Natural killer cell (primary cell): ENCODE data around the gene EHD1. TPM values are rescaled to one million over a fixed set of nuclear protein-coding genes. Genes with fewer than 3 reads are reported as not detected.
A peak's percentile ranks its signal among the peaks of the same experiment; 100 is the strongest.

Source experiments
- ATAC-seq, 3 donors: fragments of 150-1000 bp in 2 of 3; fragments of 200-7000 bp in 1 of 3; cut with Tn5 transposase; 1 replicate in 1 of 3; 2 replicates in 2 of 3; pipeline ENCODE4 v1.10.0; 2021; ENCODE audit warnings: mild to moderate bottlenecking in 2 of 3, moderate library complexity in 2 of 3
- DNase-seq, 2 donors: peaks; one replicate each; pipeline versions ENCODE4 v3.0.0 to v3.0.0-alpha.2; 2013 to 2021; ENCODE audit warnings: mixed read lengths in 1 of 2
- H3K27ac ChIP-seq: one replicate; pipeline ENCODE4 v1.5.1; 2013; ENCODE audit warnings: mild to moderate bottlenecking, low read length
- H3K27me3 ChIP-seq: one replicate; pipeline ENCODE4 v1.6.1; 2013; ENCODE audit warnings: low read length; ENCODE audit not compliant: control insufficient read depth, insufficient read depth
- H3K36me3 ChIP-seq: one replicate; pipeline ENCODE4 v1.6.1; 2013; ENCODE audit warnings: low read length; ENCODE audit not compliant: control insufficient read depth, insufficient read depth
- H3K4me1 ChIP-seq: one replicate; pipeline ENCODE4 v1.6.1; 2013; ENCODE audit warnings: low read length; ENCODE audit not compliant: control insufficient read depth, insufficient read depth
- H3K4me3 ChIP-seq: one replicate; pipeline ENCODE4 v1.5.1; 2013; ENCODE audit warnings: low read length
- H3K9me3 ChIP-seq: one replicate; pipeline ENCODE4 v1.6.1; 2013; ENCODE audit warnings: low read length; ENCODE audit not compliant: control insufficient read depth, insufficient read depth
- H3K27ac Mint-ChIP-seq, 2 donors: one replicate each; pipeline ENCODE4 v1.8.0; 2022; ENCODE audit warnings: mild to moderate bottlenecking in 2 of 2, mixed read lengths in 2 of 2, moderate library complexity in 1 of 2
- H3K27me3 Mint-ChIP-seq, 2 donors: one replicate each; pipeline ENCODE4 v1.8.0; 2022; ENCODE audit warnings: low read depth in 2 of 2, mixed read lengths in 2 of 2
- H3K36me3 Mint-ChIP-seq: one replicate; pipeline ENCODE4 v1.8.0; 2022; ENCODE audit warnings: mixed read lengths
- H3K4me1 Mint-ChIP-seq, 2 donors: one replicate each; pipeline ENCODE4 v1.8.0; 2022; ENCODE audit warnings: mixed read lengths in 2 of 2
- H3K4me3 Mint-ChIP-seq: one replicate; pipeline ENCODE4 v1.8.0; 2022; ENCODE audit warnings: mild to moderate bottlenecking, moderate library complexity, mixed read lengths
- H3K9me3 Mint-ChIP-seq, 2 donors: one replicate each; pipeline ENCODE4 v1.8.0; 2022; ENCODE audit warnings: mixed read lengths in 2 of 2
- CTCF ChIP-seq: fragments of 200-600 bp; IDR thresholded peaks from one replicate; pipeline ENCODE4 v1.8.0; 2022; ENCODE audit warnings: antibody characterized with exemption
- WGBS: methylation state at CpG from one replicate; pipeline ENCODE4 v1.1.7; 2013; ENCODE audit warnings: missing lambda C conversion rate; ENCODE audit not compliant: insufficient coverage; 5-methylcytosine and 5-hydroxymethylcytosine counted together
- intact Hi-C: fragments of 100-400 bp; cut with micrococcal nuclease; formaldehyde crosslinking; loops from one replicate; pipeline ENCODE4 v1.14.2; 2022
- total RNA-seq, 4 donors: library from RNA; stranded (reverse); fragments of 120-200 nt in 1 of 4; gene quantifications; one replicate each; pipeline versions ENCODE4 v1.2.3 to v1.2.4, GENCODE V29; 2013 to 2022

The EHD1 gene
- 100 to 1,000 TPM; 218 to 246 (median 225) TPM for total RNA-seq
- total RNA-seq (2013): 98.0 TPM

GRCh38 chr11:64878494-64879243 lies at the start of gene EHD1:
TSS of gene EHD1 (minus strand) at chr11:64878621. CDS start at chr11:64878464, 157 bp downstream.
- intact Hi-C loops: loop anchor here (1.0 to 2.0 kb wide), 3 partner anchors 8 to 100 kb away; partner anchors contain the start of gene SF1
- Mint-ChIP-seq H3K27ac (peak within 1 kb of the TSS; percentile 95), H3K27me3 (no peaks in the 10 kb centered on the region), H3K4me3 (peak within 1 kb of the TSS; percentile 98), H3K9me3 (no peaks in the 10 kb centered on the region), H3K36me3 (no peaks in the 10 kb centered on the region), H3K4me1 (peaks cover 52 to 69% of the 10 kb centered on the region in 2 donors)
- Histone ChIP-seq H3K4me3 (peak within 1 kb of the TSS; percentile 73), H3K9me3 (no peaks in the 10 kb centered on the region), H3K27me3 (no peaks in the 10 kb centered on the region), H3K36me3 (peaks cover 17% of the 10 kb centered on the region), H3K27ac (peak within 1 kb of the TSS; percentile 96), H3K4me1 (peaks cover 67% of the 10 kb centered on the region)
- ATAC-seq: peak; percentile 82 to 94 (median 83)
- WGBS: under 1% methylated on average over 73 of the region's 75 CpGs
- peak; percentile 99 to 100 for DNase-seq
- TF ChIP-seq CTCF: peak; percentile 28

GRCh38 chr11:64926689-64927088 lies 48.3 kb upstream of the EHD1 start:
- Histone ChIP-seq H3K27me3 (no peaks in the 10 kb centered on the region), H3K36me3 (peaks cover 15% of the 10 kb centered on the region), H3K27ac (no peak overlapping the region), H3K9me3 (no peaks in the 10 kb centered on the region), H3K4me1 (peaks cover 25% of the 10 kb centered on the region), H3K4me3 (no peak overlapping the region)
- H3K4me1 Mint-ChIP-seq: peaks cover 5 to 23% of the 10 kb centered on the region in 2 donors
- DNase-seq (no peak), ATAC-seq (no peak)
- H3K4me3 Mint-ChIP-seq: peak overlapping the region; percentile 47
- TF ChIP-seq CTCF: no peak
- H3K27ac Mint-ChIP-seq: peak overlapping the region; percentile 29 to 99
- 77% methylated on average over 22 of the region's 22 CpGs for WGBS
- no peaks in the 10 kb centered on the region for H3K27me3 Mint-ChIP-seq
- H3K9me3 Mint-ChIP-seq: no peaks in the 10 kb centered on the region
- intact Hi-C loops: no loop called here
- H3K36me3 Mint-ChIP-seq: no peaks in the 10 kb centered on the region

DNA sequence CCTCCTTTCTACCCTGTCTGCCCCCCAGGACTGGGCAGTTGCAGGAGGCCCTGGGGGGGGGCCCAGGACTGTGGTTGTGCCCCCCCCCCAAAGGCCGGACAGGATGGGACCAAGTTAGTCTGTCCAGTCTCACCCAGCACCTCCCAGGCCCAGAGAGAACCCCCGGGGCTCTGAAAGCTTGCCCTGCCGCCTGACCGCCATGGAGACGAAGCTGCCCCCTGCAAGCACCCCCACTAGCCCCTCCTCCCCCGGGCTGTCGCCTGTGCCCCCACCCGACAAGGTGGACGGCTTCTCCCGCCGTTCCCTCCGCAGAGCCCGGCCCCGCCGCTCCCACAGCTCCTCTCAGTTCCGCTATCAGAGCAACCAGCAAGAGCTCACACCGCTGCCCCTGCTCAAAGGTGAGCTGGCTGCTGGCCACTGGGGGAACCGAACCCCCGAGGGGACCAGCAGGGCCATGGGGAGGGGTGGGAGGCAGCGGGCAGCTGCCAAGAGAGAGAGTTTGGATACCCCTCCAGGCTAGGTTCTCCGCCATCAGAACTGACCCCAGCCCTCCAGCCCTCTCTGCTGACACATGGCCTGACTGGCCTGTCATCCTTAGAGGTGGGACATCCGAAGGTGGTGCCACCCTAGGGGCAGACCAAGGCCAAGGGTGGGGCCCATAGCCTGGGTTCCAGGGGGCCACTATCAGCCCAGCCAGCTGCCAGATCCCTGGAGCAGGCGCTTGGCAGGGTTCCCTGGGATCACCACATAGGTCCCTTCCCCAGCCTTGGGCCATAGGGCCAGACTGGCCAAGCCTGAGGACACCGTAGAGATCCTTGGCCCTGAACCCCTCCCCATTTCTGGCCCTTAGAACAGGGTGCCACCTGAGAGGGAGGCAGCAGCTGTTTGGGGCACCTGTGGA lies 47.4 kb upstream of the EHD1 start:
- no peak for TF ChIP-seq CTCF
- Mint-ChIP-seq H3K27ac (peak overlapping the region in 1 of 2 donors; percentile 99), H3K9me3 (no peaks in the 10 kb centered on the region), H3K4me3 (peak overlapping the region; percentile 97), H3K36me3 (no peaks in the 10 kb centered on the region), H3K27me3 (no peaks in the 10 kb centered on the region), H3K4me1 (peaks cover 5 to 23% of the 10 kb centered on the region in 2 donors)
- intact Hi-C loops: no loop called here
- no peak for DNase-seq
- no peaks in the 10 kb centered on the region for H3K9me3 ChIP-seq
- no peak overlapping the region for H3K27ac ChIP-seq
- no peak for ATAC-seq
- H3K4me1 ChIP-seq: peaks cover 25% of the 10 kb centered on the region
- H3K4me3 ChIP-seq: no peak overlapping the region
- H3K36me3 ChIP-seq: peaks cover 6% of the 10 kb centered on the region
- WGBS: 90% methylated on average over 23 of the region's 24 CpGs
- no peaks in the 10 kb centered on the region for H3K27me3 ChIP-seq
